GM06990 (cell line): ENCODE data around the gene TNFSF11.

Experiments used
- DNase-seq: peaks from one replicate; pipeline ENCODE4 v3.0.0-alpha.2; 2011; ENCODE audit not compliant: insufficient read length; ENCODE audit errors: extremely low read depth
- H3K27me3 ChIP-seq: replicated peaks from 2 replicates; pipeline ENCODE4 v1.6.0; 2011; ENCODE audit warnings: low read length; ENCODE audit not compliant: control insufficient read depth, insufficient read depth
- H3K36me3 ChIP-seq: 2 replicates; pipeline ENCODE4 v1.5.1; 2011; ENCODE audit warnings: low read length; ENCODE audit not compliant: control insufficient read depth, insufficient read depth
- H3K4me3 ChIP-seq: replicated peaks from 2 replicates; pipeline ENCODE4 v1.5.1; 2011; ENCODE audit warnings: low read depth, mild to moderate bottlenecking, control low read depth, low read length
- TF ChIP-seq, protein P1 (sequence below): IDR thresholded peaks from 2 replicates; pipeline ENCODE4 v1.5.1; 2011; ENCODE audit warnings: low read length, control low read depth, mild to moderate bottlenecking, inconsistent platforms; ENCODE audit not compliant: insufficient read depth, poor library complexity, severe bottlenecking

The TNFSF11 gene

DNA sequence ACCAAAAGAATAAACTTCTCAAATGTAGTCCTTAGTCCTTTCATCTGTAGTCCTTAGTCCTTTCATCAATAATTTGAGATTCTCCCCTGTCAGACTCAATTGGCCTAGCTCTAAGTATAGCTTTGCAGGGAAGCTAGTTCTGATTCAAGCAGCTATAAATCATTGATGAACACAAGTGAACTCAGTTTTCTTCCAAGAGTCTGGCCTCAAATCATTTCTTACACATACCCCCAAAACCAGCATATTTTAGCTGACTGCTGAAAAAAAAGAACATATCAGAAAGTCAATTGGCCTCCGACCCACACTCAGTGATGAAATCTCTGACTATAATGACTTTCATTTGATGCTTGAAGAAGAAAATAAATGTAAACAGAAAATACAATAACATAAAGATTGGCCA, 64.9 kb downstream of the TNFSF11 start:
- TF ChIP-seq, protein P1, sequence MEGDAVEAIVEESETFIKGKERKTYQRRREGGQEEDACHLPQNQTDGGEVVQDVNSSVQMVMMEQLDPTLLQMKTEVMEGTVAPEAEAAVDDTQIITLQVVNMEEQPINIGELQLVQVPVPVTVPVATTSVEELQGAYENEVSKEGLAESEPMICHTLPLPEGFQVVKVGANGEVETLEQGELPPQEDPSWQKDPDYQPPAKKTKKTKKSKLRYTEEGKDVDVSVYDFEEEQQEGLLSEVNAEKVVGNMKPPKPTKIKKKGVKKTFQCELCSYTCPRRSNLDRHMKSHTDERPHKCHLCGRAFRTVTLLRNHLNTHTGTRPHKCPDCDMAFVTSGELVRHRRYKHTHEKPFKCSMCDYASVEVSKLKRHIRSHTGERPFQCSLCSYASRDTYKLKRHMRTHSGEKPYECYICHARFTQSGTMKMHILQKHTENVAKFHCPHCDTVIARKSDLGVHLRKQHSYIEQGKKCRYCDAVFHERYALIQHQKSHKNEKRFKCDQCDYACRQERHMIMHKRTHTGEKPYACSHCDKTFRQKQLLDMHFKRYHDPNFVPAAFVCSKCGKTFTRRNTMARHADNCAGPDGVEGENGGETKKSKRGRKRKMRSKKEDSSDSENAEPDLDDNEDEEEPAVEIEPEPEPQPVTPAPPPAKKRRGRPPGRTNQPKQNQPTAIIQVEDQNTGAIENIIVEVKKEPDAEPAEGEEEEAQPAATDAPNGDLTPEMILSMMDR: no peak
- no peak overlapping the region for H3K4me3 ChIP-seq
- H3K36me3 ChIP-seq: no peaks in the 10 kb centered on the region
- no peak for DNase-seq
- no peaks in the 10 kb centered on the region for H3K27me3 ChIP-seq

GRCh38 chr13:42643076-42643475, 69.1 kb downstream of the TNFSF11 start:
- DNase-seq: no peak
- H3K36me3 ChIP-seq: no peaks in the 10 kb centered on the region
- H3K4me3 ChIP-seq: no peak overlapping the region
- no peaks in the 10 kb centered on the region for H3K27me3 ChIP-seq
- TF ChIP-seq, protein P1: no peak

- H3K4me3 ChIP-seq: no peak overlapping the region
- H3K27me3 ChIP-seq: no peaks in the 10 kb centered on the region
- no peaks in the 10 kb centered on the region for H3K36me3 ChIP-seq
- TF ChIP-seq, protein P1: no peak
- no peak for DNase-seq
Measured at GRCh38 chr13:42644841-42645240, 70.9 kb downstream of the TNFSF11 start.

- Histone ChIP-seq H3K36me3 (no peaks in the 10 kb centered on the region), H3K27me3 (no peaks in the 10 kb centered on the region), H3K4me3 (no peak overlapping the region)
- TF ChIP-seq, protein P1: no peak
- no peak for DNase-seq
Measured at GRCh38 chr13:42645717-42646116, 71.8 kb downstream of the TNFSF11 start.

DNA sequence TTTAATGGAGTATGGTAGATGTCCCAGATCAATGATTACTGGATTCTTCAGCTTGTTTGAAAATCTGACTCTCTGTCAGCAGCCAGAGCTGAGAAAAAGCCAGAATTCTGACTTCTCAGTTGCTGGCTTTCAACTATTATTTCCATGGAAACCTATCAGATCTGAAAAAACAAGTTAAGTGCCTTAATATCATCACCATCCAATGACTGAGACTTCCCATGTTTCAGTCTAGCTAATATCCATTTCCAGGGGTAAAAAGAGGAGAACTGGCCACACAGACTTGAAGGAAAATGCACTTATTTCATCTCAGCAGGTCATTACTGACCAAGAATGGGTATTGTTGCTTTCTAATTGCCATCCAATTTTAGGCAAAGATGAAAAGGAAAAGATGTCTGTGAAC, 75.2 kb downstream of the TNFSF11 start:
- Histone ChIP-seq H3K27me3 (no peaks in the 10 kb centered on the region; the same call in 1 of the 2 replicates), H3K36me3 (no peaks in the 10 kb centered on the region), H3K4me3 (no peak overlapping the region)
- DNase-seq: no peak
- TF ChIP-seq, protein P1: no peak

- Histone ChIP-seq H3K36me3 (no peaks in the 10 kb centered on the region), H3K27me3 (no peaks in the 10 kb centered on the region; the same call in 1 of the 2 replicates), H3K4me3 (no peak overlapping the region)
- TF ChIP-seq, protein P1: no peak
- DNase-seq: no peak
Measured at GRCh38 chr13:42649831-42650230, 75.9 kb downstream of the TNFSF11 start.
